A673 (cell line): Measurements from ENCODE around the gene STYK1.

Experiments used
- CTCF ChIP-seq: fragments of 300-800, 200-600 bp; sonication (generic); conservative IDR thresholded peaks from 2 replicates; pipeline ENCODE4 v1.5.1; 2017; ENCODE audit warnings: low read depth, mild to moderate bottlenecking, antibody characterized with exemption, low read length, moderate library complexity, mixed read lengths
- EZH2 ChIP-seq: fragments of 200-600 bp; sonication (generic); IDR thresholded peaks from 2 replicates; pipeline ENCODE4 v1.6.1; 2017; ENCODE audit warnings: borderline replicate concordance, low read depth, mild to moderate bottlenecking, mixed read lengths, antibody characterized with exemption, low read length; ENCODE audit not compliant: poor library complexity, severe bottlenecking

GRCh38 chr12:10697156-10697555, 23.3 kb upstream of the STYK1 start:
- TF ChIP-seq CTCF = no peak
- no peak for TF ChIP-seq EZH2
